GM19043 (cell line): ENCODE measurements around the gene GAS6.
"Not testable (repeated sequence)": the region's sequence is repeated elsewhere in the genome, so short reads cannot be mapped to it uniquely, and the experiment has no call there.

ENCODE experiments used
- ATAC-seq: cut with Tn5 transposase; IDR thresholded peaks from one replicate; pipeline ENCODE4 v1.9.1; 2021; ENCODE audit warnings: low read depth; ENCODE audit not compliant: unreplicated experiment

Gene GAS6

DNA sequence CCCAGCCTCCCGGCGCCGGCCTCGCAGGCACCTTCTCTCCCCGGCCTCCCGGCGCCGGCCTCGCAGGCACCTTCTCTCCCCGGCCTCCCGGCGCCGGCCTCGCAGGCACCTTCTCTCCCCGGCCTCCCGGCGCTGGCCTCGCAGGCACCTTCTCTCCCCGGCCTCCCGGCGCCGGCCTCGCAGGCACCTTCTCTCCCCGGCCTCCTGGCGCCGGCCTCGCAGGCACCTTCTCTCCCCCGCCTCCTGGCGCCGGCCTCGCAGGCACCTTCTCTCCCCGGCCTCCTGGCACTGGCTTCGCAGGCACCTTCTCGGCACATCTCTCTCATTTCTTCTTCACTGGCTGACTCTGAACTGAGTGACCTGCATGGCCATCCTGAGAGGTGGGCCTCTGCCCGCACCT, 37.4 kb downstream of the GAS6 start:
- ATAC-seq = not testable (repeated sequence)

- no peak for ATAC-seq
These were observed 38.0 kb downstream of the GAS6 start for GRCh38 chr13:113825841-113826240.

- no peak for ATAC-seq
These were observed 40.1 kb downstream of the GAS6 start for GRCh38 chr13:113823771-113824170.

DNA sequence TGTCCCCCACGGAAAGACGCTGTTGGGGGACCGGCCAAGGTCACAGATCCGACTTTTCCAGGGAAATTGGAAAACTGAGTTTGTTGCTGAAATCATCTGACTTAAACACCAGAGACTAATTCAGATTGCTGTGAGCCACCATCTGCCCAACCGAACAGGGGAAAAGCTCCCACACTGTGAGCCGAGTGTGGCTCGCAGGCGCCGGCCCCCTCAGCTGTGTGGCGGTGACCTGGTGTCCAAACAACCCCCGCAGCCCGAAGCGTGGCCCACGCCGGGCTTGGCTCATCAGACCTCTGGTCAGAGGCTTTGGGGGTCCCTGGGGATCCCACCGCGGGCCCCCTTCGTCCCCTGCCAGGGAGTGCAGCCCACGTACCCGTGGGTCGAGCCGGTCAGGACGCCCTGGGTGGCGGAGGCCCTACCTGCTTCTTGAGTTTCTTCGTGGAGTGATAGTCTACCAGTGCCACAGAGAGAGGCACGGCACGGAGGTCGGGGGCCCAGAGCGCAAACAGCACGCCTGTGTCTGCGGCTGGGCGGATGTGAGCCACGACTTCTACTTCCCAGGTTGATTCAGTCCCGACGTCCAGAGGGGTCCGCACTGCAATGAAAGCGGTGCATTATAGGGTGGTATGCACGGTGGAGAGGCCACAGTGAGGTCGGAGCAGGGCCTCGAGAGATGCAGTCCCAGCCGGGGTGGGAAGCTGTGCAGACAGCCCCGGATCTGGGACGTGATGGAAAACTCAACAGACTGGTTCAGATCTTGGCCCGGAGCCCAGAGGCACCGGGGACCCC, 40.7 kb downstream of the GAS6 start:
- no peak for ATAC-seq

DNA sequence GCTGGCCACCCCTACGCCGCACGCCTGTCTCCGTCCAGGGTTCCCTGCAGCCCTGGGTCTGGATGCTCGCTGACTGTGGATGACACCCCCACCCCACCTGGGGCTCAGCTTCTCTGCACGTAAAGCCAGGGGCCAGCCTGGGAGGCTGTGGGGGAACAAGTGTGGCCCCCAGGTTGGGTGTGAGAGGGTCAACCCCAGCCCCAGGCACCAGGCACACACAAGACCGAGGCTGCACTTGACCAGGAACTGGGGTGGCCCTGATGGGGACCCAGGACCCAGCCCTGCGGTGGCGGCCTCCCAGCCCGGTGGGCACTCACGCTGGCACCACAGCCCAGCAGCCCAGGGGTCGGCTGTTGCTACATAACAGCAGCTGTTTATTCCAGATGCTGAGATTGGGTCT, 41.6 kb downstream of the GAS6 start:
- no peak for ATAC-seq

DNA sequence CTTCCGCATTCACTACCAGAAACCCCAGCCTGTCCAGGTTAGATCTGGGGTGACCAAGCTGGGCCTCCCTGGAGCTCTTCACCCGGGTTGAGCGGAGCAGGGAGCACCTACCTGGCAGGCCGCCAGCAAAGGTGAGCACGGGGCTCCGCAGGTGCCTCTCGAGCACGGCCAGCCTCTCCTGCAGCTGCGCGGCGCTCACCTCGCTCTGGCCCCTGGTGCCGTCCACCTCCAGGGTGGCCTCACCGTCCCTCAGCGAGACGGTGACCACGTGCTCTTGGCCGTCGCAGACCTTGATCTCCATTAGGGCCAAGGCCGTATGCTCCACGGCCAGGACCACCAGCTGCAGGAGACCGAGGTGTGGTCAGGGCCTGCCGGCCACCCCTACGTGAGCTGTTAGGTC, 42.0 kb downstream of the GAS6 start:
- ATAC-seq = no peak

GRCh38 chr13:113820813-113821651, 42.8 kb downstream of the GAS6 start:
- no peak for ATAC-seq

GRCh38 chr13:113819731-113820715, 43.9 kb downstream of the GAS6 start:
- ATAC-seq = no peak

DNA sequence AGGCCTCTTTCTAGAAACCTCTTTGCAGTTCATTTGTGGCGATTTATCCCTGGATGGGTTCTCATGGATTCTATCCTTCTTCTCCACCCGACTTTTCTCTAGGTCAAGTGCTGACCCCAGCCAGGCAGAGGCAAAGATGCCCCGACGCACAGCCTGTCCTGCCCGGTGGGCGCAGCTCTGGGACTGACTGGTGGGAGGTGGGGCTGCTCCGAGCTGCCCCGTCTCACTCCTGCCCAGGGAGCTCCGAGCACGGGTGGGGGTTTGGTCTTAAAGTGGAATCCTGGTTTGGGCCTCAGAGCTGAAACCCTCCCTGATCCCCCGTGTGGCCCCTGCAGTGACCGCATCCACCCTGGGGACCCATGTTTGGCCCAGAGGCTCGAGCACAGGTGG, 44.5 kb downstream of the GAS6 start:
- no peak for ATAC-seq

DNA sequence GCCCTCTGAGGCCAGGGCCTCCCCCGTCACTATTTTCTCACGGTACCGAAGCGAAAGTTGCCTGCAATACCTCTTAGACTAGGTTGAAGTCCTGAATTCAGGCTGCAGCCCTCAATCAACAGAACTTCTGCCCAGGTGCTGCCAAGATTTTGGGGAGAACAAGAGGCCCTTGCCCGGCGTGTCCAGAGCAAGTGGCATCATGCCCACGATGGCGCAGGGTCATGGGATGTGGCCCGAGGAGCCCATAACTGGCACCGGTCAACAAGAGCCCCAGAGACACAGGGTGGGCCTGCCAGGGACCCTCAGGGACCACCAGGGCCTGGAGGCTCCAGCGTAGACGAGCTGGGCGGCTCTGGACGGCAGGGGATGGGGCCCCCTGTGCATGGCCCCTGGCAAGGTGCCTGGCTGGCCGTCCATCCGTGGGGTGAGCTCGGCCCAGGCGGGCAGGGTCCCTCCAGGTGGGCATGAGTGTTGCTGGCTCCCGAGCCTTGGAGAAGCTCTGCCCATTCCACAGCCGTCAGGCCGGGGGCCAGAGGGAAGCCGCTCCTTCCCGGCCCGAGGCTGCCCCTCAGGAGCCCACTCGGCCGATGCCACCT, 45.1 kb downstream of the GAS6 start:
- no peak for ATAC-seq

DNA sequence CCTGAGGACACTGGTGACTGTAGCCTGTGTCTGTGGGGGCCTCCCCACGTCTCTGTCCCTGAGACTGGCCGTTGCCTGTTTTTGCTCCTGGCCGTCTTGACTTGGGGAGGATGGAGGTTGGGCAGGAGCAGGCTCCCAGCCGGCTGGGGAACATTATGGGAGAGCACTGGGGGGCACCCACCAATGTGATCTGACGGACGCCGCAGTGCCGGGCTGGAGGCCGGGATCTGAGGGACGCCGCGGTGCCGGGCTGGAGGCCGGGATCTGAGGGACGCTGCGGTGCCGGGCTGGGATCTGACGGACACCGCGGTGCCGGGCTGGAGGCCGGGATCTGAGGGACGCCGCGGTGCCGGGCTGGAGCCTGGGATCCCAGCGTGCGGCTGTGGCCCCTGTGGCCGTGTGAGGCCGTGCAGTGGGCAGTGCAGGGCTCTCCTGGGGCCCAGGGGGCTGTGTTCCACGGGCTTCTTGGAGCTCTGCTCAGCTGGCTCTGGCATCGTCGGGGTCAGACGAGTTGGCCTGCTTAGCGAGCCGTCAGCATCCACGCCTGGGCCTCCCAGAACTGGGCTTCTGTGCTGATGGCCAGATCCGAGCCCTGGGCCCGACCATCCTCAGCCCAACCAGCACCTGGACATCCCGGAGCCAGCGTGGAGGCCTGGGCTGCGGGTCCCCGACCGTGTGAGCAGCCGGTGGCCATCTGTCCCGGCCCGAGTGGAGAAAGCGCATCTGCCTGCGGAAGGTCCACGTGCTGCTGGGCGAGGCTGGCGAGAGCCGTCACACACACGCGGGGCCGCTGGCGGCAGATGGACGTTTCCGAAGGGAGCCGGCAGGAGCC, 45.8 kb downstream of the GAS6 start:
- ATAC-seq = no peak

DNA sequence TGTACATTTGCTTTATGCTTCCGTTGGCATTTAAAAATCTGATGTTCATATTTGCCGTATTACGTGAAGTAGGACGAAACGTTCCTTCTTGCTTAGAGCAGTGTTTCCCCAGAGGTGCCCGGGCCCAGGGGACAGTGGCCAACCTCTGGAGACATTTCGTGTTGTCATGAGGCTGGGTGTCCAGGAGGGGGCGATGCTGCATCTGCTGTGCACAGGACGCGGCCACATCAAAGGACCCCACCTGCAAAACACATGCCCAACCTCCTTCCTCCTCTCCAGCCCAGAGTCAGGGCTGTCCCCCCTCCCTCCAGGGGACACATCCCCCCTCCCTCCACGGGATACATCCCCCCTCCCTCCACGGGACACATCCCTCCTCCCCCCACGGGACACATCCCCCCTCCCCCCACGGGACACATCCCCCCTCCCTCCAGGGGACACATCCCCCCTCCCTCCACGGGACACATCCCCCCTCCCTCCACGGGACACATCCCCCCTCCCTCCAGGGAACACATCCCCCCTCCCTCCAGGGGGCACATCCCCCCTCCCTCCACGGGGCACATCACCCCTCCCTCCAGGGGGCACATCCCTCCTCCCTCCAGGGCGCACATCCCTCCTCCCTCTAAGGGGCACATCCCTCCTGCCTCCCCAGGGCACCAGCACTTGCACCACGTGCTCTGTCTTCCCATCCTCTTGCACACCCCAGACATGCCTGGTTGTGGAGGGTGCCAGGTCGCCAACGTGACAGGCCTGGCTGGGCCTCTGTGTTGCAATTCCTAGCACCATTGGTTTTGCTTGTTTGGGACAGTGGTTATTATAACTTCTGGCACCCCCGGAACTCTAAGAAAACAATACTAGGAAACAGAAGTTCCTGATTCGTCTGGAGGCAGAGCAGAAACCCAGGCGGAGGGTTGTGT, 46.7 kb downstream of the GAS6 start:
- no peak for ATAC-seq

DNA sequence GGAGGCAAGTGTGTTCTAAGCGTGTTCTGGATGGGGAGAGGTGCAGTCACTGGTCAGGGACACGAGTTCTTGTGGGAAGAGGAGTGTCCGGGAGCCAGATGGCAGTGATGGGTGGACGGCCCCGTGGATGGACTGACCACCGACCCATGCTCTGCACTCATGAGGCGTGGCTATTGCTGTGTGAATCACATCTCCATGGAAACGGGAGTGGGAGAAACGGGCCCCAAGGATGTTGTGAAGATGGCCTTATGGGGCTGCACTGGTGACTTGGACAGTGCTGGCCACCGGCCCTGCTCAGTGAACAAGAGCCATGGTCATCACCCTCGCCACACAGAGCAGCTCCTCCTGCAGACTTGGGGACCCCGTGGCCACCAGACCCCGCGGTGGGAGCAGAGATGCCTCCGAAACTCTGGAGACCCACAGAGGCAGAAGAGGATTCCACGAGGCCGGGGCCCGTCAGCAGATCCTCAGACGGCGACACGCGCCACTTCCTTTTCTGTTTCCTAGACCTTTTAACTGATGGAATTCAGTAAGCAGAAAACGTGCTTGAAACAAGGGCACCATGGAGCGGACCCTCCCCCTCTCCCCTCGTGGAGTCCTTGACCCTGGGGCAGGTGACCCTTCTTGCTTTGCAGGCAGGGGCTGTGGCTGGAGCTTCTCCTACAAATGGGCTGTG, 47.5 kb downstream of the GAS6 start:
- no peak for ATAC-seq

DNA sequence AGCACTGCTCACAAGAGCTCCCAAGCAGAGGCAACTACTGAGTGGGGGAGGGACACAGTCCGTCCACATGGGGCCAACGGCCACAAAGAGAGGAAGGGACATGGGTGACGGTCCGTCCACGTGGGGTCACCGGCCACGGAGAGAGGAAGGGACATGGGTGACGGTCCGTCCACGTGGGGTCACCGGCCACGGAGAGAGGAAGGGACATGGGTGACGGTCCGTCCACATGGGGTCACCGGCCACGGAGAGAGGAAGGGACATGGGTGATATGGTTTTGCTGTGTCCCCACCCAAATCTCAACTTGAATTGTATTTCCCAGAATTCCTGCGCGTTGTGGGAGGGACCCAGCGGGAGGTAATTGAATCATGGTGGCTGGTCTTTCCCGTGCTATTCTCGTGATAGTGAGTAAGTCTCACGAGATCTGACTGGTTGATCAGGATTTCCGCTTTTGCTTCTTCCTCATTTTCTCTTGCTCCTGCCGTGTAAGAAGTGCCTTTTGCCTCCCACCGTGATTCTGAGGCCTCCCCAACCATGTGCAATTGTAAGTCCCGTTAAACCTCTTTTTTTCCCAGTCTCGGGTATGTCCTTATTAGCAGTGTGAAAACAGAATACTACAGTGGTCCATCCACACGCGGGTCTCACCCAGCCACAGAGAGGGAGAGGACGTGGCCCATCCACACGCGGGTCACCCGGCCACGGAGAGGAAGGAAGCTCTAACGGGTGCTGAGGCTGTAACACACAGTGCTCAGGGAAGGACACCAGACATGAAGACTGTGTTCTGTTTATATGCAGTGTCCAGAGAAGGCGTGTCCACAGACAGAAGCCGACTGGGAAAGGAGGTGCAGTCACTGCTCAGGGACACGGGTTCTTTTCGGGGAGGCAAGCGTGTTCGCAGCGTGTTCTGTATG, 48.5 kb downstream of the GAS6 start:
- no peak for ATAC-seq

- no peak for ATAC-seq
These were observed 49.4 kb downstream of the GAS6 start for GRCh38 chr13:113814435-113814821.

GRCh38 chr13:113813749-113814434, 50.0 kb downstream of the GAS6 start:
- ATAC-seq = no peak
